H1 (cell line): ENCODE data around the gene SLC26A1. TPM values are rescaled to one million over a fixed set of nuclear protein-coding genes. Genes with fewer than 3 reads are reported as not detected.

ENCODE experiments used
- BRCA1 ChIP-seq: IDR thresholded peaks from 2 replicates; pipeline ENCODE4 v1.6.1; 2012; ENCODE audit warnings: low read depth, low read length, improper control_type of control experiment
- KDM5A ChIP-seq: fragments of 200-600 bp; IDR thresholded peaks from 2 replicates; pipeline ENCODE4 v1.7.1; 2012; ENCODE audit warnings: mild to moderate bottlenecking, low read length, inconsistent platforms, mixed read lengths
- NRF1 ChIP-seq: IDR thresholded peaks from 2 replicates; pipeline ENCODE4 v1.6.1; 2011; ENCODE audit warnings: mild to moderate bottlenecking, low read depth, low read length, improper control_type of control experiment
- POLR2AphosphoS5 ChIP-seq: IDR thresholded peaks from 2 replicates; pipeline ENCODE4 v1.6.1; 2011; ENCODE audit warnings: low read depth, low read length
- RAD21 ChIP-seq, 2 experiments: IDR thresholded peaks in 1 of 2; conservative IDR thresholded peaks in 1 of 2; 2 replicates each; pipeline ENCODE4 v1.6.1; 2011; ENCODE audit warnings: low read depth in 2 of 2, low read length in 2 of 2, improper control_type of control experiment in 1 of 2, inconsistent platforms in 1 of 2, mild to moderate bottlenecking in 1 of 2, moderate library complexity in 1 of 2
- RFX5 ChIP-seq: IDR thresholded peaks from 2 replicates; pipeline ENCODE4 v1.6.1; 2011; ENCODE audit warnings: low read depth, low read length, improper control_type of control experiment, borderline replicate concordance
- SIX5 ChIP-seq: IDR thresholded peaks from 2 replicates; pipeline ENCODE4 v1.6.1; 2011; ENCODE audit warnings: mild to moderate bottlenecking, low read depth, low read length
- ZNF274 ChIP-seq: IDR thresholded peaks from 2 replicates; pipeline ENCODE4 v1.7.0; 2012; ENCODE audit warnings: low read length, borderline replicate concordance; ENCODE audit errors: extremely low read depth
- polyA plus RNA-seq, 7 experiments: library from polyadenylated mRNA; depleted of rRNA in 3 of 7; stranded (reverse) in 5 of 7; unstranded in 2 of 7; fragments of >200 nt in 5 of 7; fragments of 200-250 nt in 2 of 7; gene quantifications; 1 replicate in 5 of 7; 2 replicates in 1 of 7; 4 replicates in 1 of 7; pipeline versions ENCODE4 v1.2.1 to v1.2.3, GENCODE V29; 2011 to 2013; ENCODE audit warnings: missing spikeins in 2 of 7, mixed read lengths in 2 of 7
- total RNA-seq: library from RNA; stranded (reverse); fragmentation: NEBNext Ultra II Directional; extraction: Animal tissue kit (Norgen Biotek cat#: 25700); gene quantifications from 2 replicates; pipeline ENCODE4 v1.2.1, GENCODE V29; 2021
- TF ChIP-seq, protein P1 (sequence below): fragments of 300-600 bp; sonication (generic); IDR thresholded peaks from 2 replicates; pipeline ENCODE4 v1.7.1; 2012; ENCODE audit warnings: low read length, moderate library complexity, mild to moderate bottlenecking, inconsistent platforms; ENCODE audit not compliant: insufficient replicate concordance

Gene SLC26A1
- total and polyA plus RNA-seq, 2 of the 8 experiments (the other 6 are each of a cell fraction or from before 2014, with no cell fraction given) = 0.11 TPM; not detected in 1

DNA sequence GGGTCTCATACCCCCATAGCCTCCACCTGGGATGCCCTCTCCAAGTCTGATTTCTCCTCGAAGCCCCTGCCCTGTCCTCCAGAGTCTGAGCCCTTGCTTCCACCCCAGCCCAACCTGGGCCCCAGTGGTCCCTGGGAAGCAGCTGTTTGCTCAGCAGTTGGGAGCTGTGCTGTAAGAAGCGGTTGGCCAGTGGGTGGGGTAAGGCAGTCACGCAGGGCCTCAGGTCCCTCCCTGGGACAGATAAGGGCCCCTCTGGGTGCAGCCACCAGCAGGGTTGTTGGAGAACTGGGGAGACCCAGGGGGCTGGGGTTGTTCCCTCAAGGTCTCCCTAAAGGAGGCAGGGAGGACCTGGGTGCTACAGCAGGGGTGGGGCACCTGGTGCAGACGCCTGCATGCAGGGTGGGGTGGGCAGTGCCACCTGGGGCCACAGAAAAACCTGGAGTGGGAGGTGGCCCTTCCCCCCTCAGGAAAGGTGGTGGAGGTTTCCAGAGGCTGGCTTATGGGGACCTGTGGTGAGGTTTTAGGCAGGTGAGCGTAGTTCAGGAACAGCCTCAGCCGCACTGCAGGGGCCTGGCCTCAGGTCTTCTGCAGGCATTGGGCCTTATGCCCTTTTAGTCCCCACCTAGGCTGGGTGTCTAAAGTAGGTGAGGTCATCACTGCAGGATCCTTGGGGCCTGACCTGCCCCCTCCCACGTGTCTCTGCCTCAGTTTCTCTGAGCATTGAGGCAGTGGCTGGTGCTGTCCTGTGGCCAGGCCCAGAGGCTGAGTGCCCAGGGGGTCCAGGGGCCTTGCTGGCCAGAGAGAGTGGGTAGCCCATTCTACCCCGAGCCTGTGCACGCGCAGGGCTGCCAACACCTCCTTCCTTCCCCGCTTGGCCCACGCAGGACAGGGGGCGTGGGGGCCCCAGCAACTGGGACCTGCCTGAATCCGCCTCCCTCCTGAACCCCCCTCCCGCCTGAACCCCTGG, 3.1 kb upstream of the SLC26A1 start (continued):
- TF ChIP-seq, protein P1, sequence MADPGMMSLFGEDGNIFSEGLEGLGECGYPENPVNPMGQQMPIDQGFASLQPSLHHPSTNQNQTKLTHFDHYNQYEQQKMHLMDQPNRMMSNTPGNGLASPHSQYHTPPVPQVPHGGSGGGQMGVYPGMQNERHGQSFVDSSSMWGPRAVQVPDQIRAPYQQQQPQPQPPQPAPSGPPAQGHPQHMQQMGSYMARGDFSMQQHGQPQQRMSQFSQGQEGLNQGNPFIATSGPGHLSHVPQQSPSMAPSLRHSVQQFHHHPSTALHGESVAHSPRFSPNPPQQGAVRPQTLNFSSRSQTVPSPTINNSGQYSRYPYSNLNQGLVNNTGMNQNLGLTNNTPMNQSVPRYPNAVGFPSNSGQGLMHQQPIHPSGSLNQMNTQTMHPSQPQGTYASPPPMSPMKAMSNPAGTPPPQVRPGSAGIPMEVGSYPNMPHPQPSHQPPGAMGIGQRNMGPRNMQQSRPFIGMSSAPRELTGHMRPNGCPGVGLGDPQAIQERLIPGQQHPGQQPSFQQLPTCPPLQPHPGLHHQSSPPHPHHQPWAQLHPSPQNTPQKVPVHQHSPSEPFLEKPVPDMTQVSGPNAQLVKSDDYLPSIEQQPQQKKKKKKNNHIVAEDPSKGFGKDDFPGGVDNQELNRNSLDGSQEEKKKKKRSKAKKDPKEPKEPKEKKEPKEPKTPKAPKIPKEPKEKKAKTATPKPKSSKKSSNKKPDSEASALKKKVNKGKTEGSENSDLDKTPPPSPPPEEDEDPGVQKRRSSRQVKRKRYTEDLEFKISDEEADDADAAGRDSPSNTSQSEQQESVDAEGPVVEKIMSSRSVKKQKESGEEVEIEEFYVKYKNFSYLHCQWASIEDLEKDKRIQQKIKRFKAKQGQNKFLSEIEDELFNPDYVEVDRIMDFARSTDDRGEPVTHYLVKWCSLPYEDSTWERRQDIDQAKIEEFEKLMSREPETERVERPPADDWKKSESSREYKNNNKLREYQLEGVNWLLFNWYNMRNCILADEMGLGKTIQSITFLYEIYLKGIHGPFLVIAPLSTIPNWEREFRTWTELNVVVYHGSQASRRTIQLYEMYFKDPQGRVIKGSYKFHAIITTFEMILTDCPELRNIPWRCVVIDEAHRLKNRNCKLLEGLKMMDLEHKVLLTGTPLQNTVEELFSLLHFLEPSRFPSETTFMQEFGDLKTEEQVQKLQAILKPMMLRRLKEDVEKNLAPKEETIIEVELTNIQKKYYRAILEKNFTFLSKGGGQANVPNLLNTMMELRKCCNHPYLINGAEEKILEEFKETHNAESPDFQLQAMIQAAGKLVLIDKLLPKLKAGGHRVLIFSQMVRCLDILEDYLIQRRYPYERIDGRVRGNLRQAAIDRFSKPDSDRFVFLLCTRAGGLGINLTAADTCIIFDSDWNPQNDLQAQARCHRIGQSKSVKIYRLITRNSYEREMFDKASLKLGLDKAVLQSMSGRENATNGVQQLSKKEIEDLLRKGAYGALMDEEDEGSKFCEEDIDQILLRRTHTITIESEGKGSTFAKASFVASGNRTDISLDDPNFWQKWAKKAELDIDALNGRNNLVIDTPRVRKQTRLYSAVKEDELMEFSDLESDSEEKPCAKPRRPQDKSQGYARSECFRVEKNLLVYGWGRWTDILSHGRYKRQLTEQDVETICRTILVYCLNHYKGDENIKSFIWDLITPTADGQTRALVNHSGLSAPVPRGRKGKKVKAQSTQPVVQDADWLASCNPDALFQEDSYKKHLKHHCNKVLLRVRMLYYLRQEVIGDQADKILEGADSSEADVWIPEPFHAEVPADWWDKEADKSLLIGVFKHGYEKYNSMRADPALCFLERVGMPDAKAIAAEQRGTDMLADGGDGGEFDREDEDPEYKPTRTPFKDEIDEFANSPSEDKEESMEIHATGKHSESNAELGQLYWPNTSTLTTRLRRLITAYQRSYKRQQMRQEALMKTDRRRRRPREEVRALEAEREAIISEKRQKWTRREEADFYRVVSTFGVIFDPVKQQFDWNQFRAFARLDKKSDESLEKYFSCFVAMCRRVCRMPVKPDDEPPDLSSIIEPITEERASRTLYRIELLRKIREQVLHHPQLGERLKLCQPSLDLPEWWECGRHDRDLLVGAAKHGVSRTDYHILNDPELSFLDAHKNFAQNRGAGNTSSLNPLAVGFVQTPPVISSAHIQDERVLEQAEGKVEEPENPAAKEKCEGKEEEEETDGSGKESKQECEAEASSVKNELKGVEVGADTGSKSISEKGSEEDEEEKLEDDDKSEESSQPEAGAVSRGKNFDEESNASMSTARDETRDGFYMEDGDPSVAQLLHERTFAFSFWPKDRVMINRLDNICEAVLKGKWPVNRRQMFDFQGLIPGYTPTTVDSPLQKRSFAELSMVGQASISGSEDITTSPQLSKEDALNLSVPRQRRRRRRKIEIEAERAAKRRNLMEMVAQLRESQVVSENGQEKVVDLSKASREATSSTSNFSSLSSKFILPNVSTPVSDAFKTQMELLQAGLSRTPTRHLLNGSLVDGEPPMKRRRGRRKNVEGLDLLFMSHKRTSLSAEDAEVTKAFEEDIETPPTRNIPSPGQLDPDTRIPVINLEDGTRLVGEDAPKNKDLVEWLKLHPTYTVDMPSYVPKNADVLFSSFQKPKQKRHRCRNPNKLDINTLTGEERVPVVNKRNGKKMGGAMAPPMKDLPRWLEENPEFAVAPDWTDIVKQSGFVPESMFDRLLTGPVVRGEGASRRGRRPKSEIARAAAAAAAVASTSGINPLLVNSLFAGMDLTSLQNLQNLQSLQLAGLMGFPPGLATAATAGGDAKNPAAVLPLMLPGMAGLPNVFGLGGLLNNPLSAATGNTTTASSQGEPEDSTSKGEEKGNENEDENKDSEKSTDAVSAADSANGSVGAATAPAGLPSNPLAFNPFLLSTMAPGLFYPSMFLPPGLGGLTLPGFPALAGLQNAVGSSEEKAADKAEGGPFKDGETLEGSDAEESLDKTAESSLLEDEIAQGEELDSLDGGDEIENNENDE = no peak
- no peak for TF ChIP-seq BRCA1
- TF ChIP-seq NRF1 = no peak
- TF ChIP-seq ZNF274 = no peak
- TF ChIP-seq SIX5 = no peak
- no peak for TF ChIP-seq RAD21 (IDR thresholded peaks at IDR 0.05 in 1 of 2, conservative IDR thresholded peaks at IDR 0.05 in 1 of 2; ENCODE audit: low read depth in 2 of 2, low read length in 2 of 2)
- TF ChIP-seq KDM5A = no peak
- TF ChIP-seq RFX5 = no peak
- TF ChIP-seq POLR2AphosphoS5 = no peak
